Testis (tissue), 3 donors: ENCODE data around the gene FBXO44. TPM values are rescaled to one million over a fixed set of nuclear protein-coding genes. Genes with fewer than 3 reads are reported as not detected.

Experiments used
- DNase-seq: peaks from one replicate; pipeline ENCODE4 v3.0.0-alpha.2; 2019
- H3K27ac ChIP-seq, 2 donors: fragments of 200-600 bp; sonication (generic); one replicate each; pipeline ENCODE4 v1.5.1; 2019
- H3K27me3 ChIP-seq: fragments of 200-600 bp; sonication (generic); one replicate; pipeline ENCODE4 v1.5.1; 2019
- H3K36me3 ChIP-seq: fragments of 200-600 bp; sonication (generic); one replicate; pipeline ENCODE4 v1.5.1; 2017; ENCODE audit warnings: low read depth; ENCODE audit errors: missing control alignments
- H3K4me1 ChIP-seq: fragments of 200-600 bp; sonication (generic); one replicate; pipeline ENCODE4 v1.5.1; 2019
- H3K4me3 ChIP-seq, 2 donors: fragments of 200-600 bp; sonication (generic); one replicate each; pipeline ENCODE4 v1.5.1; 2017 to 2019
- H3K9me3 ChIP-seq: fragments of 200-600 bp; sonication (generic); one replicate; pipeline ENCODE4 v1.5.1; 2017
- POLR2A ChIP-seq: fragments of 450-650 bp; IDR thresholded peaks from one replicate; pipeline ENCODE4 v1.6.1; 2017; ENCODE audit warnings: antibody characterized with exemption, mild to moderate bottlenecking, moderate library complexity
- WGBS, 2 donors: methylation state at CpG; one replicate each; pipeline ENCODE4 v1.1.5; 2018; 5-methylcytosine and 5-hydroxymethylcytosine counted together
- intact Hi-C: fragments of 100-400 bp; cut with DNase I; formaldehyde crosslinking; loops from one replicate; pipeline ENCODE4 v1.15.1; 2023; ENCODE audit warnings: low total_unique reads
- polyA plus RNA-seq: library from polyadenylated mRNA; stranded (reverse); fragments of 350-450 nt; fragmentation: Illumina TruSeq; extraction: RNeasy Lipid Tissue Mini Kit (QIAGEN cat#74804); gene quantifications from one replicate; pipeline ENCODE4 v1.2.3, GENCODE V29; 2014; ENCODE audit warnings: low read depth, low replicate concordance; ENCODE audit not compliant: insufficient read depth
- total RNA-seq, 2 donors: library from RNA; depleted of rRNA; stranded (reverse); fragments of >200 nt; gene quantifications; one replicate each; pipeline ENCODE4 v1.2.3, GENCODE V29; 2016
- TF ChIP-seq, protein P1 (sequence below), 3 experiments: fragments of 450-650 bp in 2 of 3; fragments of 200-600 bp in 1 of 3; sonication (generic) in 1 of 3; IDR thresholded peaks; one replicate each; pipeline ENCODE4 v1.5.1; 2016 to 2019; ENCODE audit warnings: antibody characterized with exemption in 3 of 3, mild to moderate bottlenecking in 2 of 3, moderate library complexity in 1 of 3

Gene FBXO44
- total and polyA plus RNA-seq, 3 donors from 2014 or later = 28.0 to 36.4 (median 31.3) TPM

DNA sequence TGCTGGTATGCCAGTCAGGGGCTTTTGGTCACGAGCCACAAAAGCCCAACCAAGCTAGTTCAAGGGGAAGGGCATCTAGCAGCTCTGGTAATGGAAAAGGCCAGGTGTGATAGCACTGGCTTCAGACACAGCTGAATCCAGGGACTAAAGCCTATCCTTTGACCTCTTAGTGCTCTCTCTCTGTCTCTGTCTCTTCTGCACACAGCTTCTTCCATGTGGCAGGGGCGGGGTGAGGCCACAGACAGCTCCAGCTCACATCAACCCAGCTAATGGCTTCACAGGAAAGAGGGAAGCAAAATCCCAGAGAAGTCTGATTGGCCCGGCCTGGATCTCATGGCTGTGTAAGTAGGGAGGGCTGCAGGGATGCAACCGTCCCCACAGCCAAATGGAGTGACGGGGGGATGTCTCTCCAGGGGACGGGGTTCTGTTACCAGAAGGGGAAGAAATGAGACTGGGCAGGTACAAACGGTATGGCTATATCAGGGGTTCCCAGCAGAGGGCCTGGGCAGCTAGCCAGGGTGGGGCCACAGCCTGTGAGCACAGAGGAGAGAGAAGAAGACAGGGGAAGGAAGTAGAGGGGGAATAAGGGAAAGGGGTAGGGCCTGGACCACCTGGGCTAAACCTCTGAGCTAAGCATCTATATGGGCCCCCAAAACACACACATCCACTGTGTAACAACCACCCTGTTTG lies 42.9 kb upstream of the FBXO44 start:
- intact Hi-C loops = no loop called here
- H3K36me3 ChIP-seq = no peaks in the 10 kb centered on the region

GRCh38 chr1:11613347-11613746 lies 41.3 kb upstream of the FBXO44 start:
- Histone ChIP-seq H3K36me3 (no peaks in the 10 kb centered on the region), H3K27me3 (no peaks in the 10 kb centered on the region), H3K4me3 (no peak overlapping the region), H3K4me1 (no peaks in the 10 kb centered on the region), H3K9me3 (no peaks in the 10 kb centered on the region), H3K27ac (no peak overlapping the region)
- TF ChIP-seq, protein P1, sequence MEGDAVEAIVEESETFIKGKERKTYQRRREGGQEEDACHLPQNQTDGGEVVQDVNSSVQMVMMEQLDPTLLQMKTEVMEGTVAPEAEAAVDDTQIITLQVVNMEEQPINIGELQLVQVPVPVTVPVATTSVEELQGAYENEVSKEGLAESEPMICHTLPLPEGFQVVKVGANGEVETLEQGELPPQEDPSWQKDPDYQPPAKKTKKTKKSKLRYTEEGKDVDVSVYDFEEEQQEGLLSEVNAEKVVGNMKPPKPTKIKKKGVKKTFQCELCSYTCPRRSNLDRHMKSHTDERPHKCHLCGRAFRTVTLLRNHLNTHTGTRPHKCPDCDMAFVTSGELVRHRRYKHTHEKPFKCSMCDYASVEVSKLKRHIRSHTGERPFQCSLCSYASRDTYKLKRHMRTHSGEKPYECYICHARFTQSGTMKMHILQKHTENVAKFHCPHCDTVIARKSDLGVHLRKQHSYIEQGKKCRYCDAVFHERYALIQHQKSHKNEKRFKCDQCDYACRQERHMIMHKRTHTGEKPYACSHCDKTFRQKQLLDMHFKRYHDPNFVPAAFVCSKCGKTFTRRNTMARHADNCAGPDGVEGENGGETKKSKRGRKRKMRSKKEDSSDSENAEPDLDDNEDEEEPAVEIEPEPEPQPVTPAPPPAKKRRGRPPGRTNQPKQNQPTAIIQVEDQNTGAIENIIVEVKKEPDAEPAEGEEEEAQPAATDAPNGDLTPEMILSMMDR (IDR thresholded peaks at IDR 0.05) = no peak
- TF ChIP-seq POLR2A = no peak
- intact Hi-C loops = no loop called here
- DNase-seq = no peak
- 87 to 91% methylated on average over 4 to 5 of the region's 5 CpGs for WGBS, 2 donors

More for the DNA sequence above, 42.9 kb upstream of the FBXO44 start:
- Histone ChIP-seq H3K27me3 (no peaks in the 10 kb centered on the region), H3K27ac (no peak overlapping the region), H3K4me3 (no peak overlapping the region), H3K4me1 (no peaks in the 10 kb centered on the region), H3K9me3 (no peaks in the 10 kb centered on the region)
- DNase-seq = no peak
- TF ChIP-seq, protein P1 (IDR thresholded peaks at IDR 0.05) = no peak
- no peak for TF ChIP-seq POLR2A
- WGBS, 2 donors = 46 to 55% methylated on average over 7 of the region's 7 CpGs

DNA sequence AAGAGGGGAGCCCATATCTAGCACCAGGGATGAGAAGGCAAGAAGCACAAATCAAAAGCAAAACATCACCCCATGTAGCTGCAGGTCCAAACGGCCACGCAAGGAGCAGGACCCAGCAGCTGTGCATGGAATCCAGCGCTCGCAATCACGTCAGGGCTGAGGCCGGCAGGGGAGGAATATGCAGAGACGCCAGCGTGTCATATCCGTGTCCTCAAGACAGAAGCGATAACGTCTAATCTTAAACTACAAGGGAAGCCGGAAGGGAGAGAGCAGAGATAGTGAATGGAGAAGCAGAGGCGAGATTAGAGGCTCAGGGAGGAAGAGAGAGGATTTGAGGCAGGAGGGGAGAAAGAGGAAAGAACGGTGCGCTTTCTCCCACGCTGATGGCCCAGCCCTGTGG lies 39.6 kb upstream of the FBXO44 start:
- DNase-seq = no peak
- no peaks in the 10 kb centered on the region for H3K4me1 ChIP-seq
- H3K4me3 ChIP-seq = no peak overlapping the region
- WGBS, 2 donors = 33 to 45% methylated on average over 16 of the region's 16 CpGs
- no peak overlapping the region for H3K27ac ChIP-seq
- intact Hi-C loops = no loop called here
- TF ChIP-seq, protein P1 (IDR thresholded peaks at IDR 0.05) = no peak
- TF ChIP-seq POLR2A = no peak
- H3K27me3 ChIP-seq = no peaks in the 10 kb centered on the region
- no peaks in the 10 kb centered on the region for H3K9me3 ChIP-seq
- H3K36me3 ChIP-seq = no peaks in the 10 kb centered on the region

DNA sequence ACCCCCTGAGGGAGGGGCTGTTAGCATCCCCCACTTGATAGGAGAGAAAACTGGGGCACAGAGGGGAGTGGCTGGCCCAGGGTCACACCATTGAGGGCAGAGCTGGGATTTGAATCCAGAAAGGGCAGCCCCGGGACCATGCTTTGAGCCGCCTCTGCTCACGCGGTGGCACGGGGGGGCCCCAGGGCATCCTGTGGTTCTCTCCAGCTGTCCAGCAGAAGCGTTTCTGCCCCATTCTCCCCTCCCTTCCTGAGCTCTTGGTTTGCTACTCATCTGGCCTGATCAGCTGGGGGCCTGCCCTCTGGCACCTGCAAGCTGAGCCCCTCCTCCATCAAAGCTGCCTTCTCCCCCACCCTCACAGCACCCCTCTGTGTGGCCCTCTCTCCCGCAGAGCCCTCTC lies 37.9 kb upstream of the FBXO44 start:
- Histone ChIP-seq H3K36me3 (no peaks in the 10 kb centered on the region), H3K27me3 (no peaks in the 10 kb centered on the region), H3K27ac (no peak overlapping the region), H3K4me1 (no peaks in the 10 kb centered on the region), H3K9me3 (no peaks in the 10 kb centered on the region), H3K4me3 (no peak overlapping the region)
- no peak for TF ChIP-seq POLR2A
- TF ChIP-seq, protein P1 (IDR thresholded peaks at IDR 0.05) = no peak
- no peak for DNase-seq
- 67 to 74% methylated on average over 7 of the region's 7 CpGs for WGBS, 2 donors
- intact Hi-C loops = no loop called here

DNA sequence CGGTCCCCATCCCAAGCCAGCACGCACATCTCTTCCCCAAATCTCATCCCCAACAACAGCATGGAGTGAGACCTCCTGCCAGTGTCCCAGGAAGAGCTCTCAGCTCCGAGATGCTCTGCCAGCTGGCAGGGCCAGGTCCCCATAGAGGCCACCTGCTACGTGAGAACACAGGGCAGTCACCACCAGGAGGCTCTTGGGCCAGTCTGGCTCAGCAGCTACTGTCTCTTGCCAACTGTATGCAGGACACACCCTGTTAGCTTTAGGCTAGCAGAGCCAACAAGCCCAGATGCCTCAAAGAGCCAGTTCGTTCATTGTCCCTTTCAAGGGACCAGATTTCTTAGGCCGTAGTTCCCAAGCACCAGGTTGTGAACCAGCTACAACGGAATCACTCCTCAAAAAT lies 37.4 kb upstream of the FBXO44 start:
- Histone ChIP-seq H3K9me3 (no peaks in the 10 kb centered on the region), H3K36me3 (no peaks in the 10 kb centered on the region), H3K4me3 (no peak overlapping the region), H3K27ac (no peak overlapping the region), H3K4me1 (no peaks in the 10 kb centered on the region), H3K27me3 (no peaks in the 10 kb centered on the region)
- WGBS, 2 donors = 76% methylated on average over 7 of the region's 7 CpGs
- no peak for DNase-seq
- intact Hi-C loops = no loop called here
- TF ChIP-seq POLR2A = no peak
- TF ChIP-seq, protein P1 (IDR thresholded peaks at IDR 0.05) = no peak
